Calu3 (cell line): Measurements from ENCODE around the gene ZBTB38. TPM values are rescaled to one million over a fixed set of nuclear protein-coding genes. Genes with fewer than 3 reads are reported as not detected.

Experiments
- BruUV-seq: library from RNA; stranded (reverse); fragments of 400-500 nt; replicated peaks from 2 replicates; lab custom pipeline; 2021; lab: Mats Ljungman, UMichigan
- CTCF ChIA-PET: fragments of 300-600 bp; sonication (Branson Sonifier 250); formaldehyde crosslinking; loops from one replicate; lab custom pipeline; 2022; ENCODE audit warnings: antibody characterized with exemption; lab: Charles Lee
- DNase-seq: peaks from one replicate; pipeline ENCODE4 v3.0.0; 2022
- H3K27ac Mint-ChIP-seq: one replicate; pipeline ENCODE4 v1.8.0; 2022; ENCODE audit warnings: mixed read lengths; ENCODE audit not compliant: unreplicated experiment
- H3K27me3 Mint-ChIP-seq: one replicate; pipeline ENCODE4 v1.8.0; 2022; ENCODE audit warnings: mixed read lengths; ENCODE audit not compliant: unreplicated experiment
- H3K36me3 Mint-ChIP-seq: one replicate; pipeline ENCODE4 v1.8.0; 2022; ENCODE audit warnings: mild to moderate bottlenecking, moderate library complexity, mixed read lengths; ENCODE audit not compliant: insufficient read depth, unreplicated experiment
- H3K4me1 Mint-ChIP-seq: one replicate; pipeline ENCODE4 v1.8.0; 2022; ENCODE audit warnings: mild to moderate bottlenecking, low read depth, mixed read lengths; ENCODE audit not compliant: unreplicated experiment
- H3K4me3 Mint-ChIP-seq: one replicate; pipeline ENCODE4 v1.8.0; 2022; ENCODE audit warnings: mild to moderate bottlenecking, low read depth, moderate library complexity, mixed read lengths; ENCODE audit not compliant: unreplicated experiment
- H3K9me3 Mint-ChIP-seq: one replicate; pipeline ENCODE4 v1.8.0; 2022; ENCODE audit warnings: low read depth, mixed read lengths; ENCODE audit not compliant: unreplicated experiment
- intact Hi-C: fragments of 100-400 bp; cut with micrococcal nuclease; formaldehyde crosslinking; loops from one replicate; pipeline ENCODE4 v1.10.0; 2022; ENCODE audit not compliant: unreplicated experiment
- total RNA-seq: library from RNA; stranded (reverse); gene quantifications from 2 replicates; pipeline ENCODE4 v1.2.3, GENCODE V29; 2022
- TF ChIP-seq, protein P1 (sequence below): fragments of 200-600 bp; IDR thresholded peaks from one replicate; pipeline ENCODE4 v1.8.0; 2022; ENCODE audit warnings: antibody characterized with exemption; ENCODE audit not compliant: unreplicated experiment

Gene ZBTB38
- total RNA-seq, 1 experiment from 2014 or later = 95.9 TPM

DNA sequence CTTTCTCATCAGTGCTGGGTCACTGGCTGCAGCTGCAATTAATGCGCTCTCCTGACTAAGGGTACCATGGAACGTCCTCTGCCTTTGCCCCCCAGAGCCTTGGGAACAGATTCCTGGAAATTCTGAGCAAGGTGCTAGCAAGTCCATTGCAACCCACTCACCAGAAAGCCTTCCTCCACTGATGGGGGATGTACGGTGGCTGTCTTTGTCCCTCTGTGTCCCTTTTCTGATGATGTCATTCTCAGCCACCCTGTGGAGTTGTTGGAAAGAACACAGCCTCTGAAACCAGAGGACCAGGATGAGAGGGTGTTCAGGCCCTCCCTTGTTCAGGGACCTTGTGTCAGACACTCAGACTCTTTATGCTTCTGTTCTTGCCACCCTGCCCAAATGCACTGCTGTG lies 38.1 kb upstream of the ZBTB38 start:
- CTCF ChIA-PET = interaction anchor here (1.3 kb wide), 1 partner anchor 19 kb away, joined by 6 read pairs; no protein-coding TSS in a partner anchor
- no TSS peak for BruUV-seq

DNA sequence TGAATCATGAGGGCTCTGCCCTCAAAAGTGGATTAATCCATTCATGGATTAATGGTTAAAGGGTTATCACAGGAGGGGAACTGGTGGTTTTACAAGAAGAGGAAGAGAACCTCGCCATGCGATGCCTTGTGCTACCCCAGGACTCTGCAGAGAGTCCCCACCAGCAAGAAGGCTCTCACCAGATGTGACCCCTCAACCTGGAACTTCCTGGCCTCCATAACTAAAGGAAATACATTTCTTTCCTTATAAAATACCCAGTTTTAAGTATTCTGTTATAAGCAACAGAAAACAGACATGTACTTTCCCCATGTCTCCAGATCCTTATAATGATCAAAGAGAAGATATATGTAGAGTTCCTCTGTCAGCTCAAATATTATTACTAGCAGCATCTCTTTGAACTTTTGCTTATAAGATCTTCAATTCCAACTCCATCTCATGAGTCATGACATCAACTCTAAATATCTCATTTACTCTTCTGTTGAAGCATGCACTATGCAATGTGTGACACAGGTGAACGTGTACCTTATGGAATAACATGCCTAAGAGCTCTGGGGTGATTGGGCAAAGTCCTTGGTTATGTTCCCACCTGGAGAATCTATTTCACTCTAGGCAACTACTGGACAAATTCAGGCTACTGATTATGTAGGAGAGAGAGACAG lies 37.5 kb upstream of the ZBTB38 start:
- no peak overlapping the region for H3K4me3 Mint-ChIP-seq
- TF ChIP-seq, protein P1, sequence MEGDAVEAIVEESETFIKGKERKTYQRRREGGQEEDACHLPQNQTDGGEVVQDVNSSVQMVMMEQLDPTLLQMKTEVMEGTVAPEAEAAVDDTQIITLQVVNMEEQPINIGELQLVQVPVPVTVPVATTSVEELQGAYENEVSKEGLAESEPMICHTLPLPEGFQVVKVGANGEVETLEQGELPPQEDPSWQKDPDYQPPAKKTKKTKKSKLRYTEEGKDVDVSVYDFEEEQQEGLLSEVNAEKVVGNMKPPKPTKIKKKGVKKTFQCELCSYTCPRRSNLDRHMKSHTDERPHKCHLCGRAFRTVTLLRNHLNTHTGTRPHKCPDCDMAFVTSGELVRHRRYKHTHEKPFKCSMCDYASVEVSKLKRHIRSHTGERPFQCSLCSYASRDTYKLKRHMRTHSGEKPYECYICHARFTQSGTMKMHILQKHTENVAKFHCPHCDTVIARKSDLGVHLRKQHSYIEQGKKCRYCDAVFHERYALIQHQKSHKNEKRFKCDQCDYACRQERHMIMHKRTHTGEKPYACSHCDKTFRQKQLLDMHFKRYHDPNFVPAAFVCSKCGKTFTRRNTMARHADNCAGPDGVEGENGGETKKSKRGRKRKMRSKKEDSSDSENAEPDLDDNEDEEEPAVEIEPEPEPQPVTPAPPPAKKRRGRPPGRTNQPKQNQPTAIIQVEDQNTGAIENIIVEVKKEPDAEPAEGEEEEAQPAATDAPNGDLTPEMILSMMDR = no peak
- BruUV-seq = no TSS peak
- CTCF ChIA-PET = interaction anchor here (0.6 to 2.0 kb wide), 5 partner anchors 19 to 124 kb away, joined by 3 to 6 read pairs (median 4); no protein-coding TSS in a partner anchor
- H3K9me3 Mint-ChIP-seq = no peaks in the 10 kb centered on the region
- no peak overlapping the region for H3K27ac Mint-ChIP-seq
- no peaks in the 10 kb centered on the region for H3K27me3 Mint-ChIP-seq
- H3K4me1 Mint-ChIP-seq = peaks cover 38% of the 10 kb centered on the region
- no peak for DNase-seq
- intact Hi-C loops = no loop called here
- H3K36me3 Mint-ChIP-seq = no peaks in the 10 kb centered on the region

More for the DNA sequence above, 38.1 kb upstream of the ZBTB38 start:
- H3K27me3 Mint-ChIP-seq = no peaks in the 10 kb centered on the region
- DNase-seq = no peak
- H3K9me3 Mint-ChIP-seq = no peaks in the 10 kb centered on the region
- intact Hi-C loops = no loop called here
- H3K4me3 Mint-ChIP-seq = no peak overlapping the region
- H3K4me1 Mint-ChIP-seq = peaks cover 44% of the 10 kb centered on the region
- H3K36me3 Mint-ChIP-seq = no peaks in the 10 kb centered on the region
- no peak overlapping the region for H3K27ac Mint-ChIP-seq
- TF ChIP-seq, protein P1 = no peak

DNA sequence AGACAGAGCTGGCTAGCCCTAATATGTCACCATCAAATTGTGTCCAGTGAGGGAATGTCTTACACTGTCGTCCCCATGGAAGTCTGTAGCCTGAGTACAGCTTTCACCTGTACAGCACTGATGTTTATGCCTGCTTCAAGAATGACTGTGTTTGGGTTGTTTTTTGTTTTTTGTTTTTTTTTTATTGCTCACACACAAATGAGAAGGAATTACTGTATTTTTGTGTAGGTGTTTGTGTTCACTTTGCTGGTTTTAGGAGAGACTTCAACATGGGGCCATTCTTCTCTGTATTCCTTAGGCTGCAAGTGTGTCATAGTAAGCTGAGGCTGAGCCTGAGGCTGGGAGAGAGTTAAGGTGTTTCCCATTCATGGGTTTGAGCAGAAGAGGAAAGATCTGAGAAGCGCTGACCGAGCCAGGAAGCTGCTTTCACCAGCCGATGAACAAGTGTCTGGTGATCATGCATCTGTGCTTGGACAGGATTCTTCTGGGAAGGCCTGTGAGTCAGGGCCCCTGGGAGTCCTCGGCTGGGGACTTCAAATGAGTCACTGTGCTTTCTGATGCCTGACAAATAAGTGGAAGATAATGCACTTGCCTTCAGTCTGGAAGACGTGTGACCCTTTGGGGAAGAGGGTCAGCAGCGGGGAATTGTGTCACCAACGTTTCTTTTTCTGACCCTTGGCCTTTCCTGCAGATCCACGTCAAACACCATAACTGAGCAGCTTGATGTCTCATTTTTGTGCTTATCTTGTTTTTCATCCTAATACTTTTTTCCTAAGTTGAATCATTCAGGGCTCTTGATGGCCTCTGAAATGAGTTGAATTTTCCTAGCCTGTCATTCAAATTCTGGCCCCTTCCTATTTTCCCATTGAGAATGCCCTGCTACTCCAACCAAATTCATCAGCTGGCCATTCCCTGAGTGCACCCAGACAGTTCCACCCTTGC lies 36.7 kb upstream of the ZBTB38 start:
- TF ChIP-seq, protein P1 = no peak
- Mint-ChIP-seq H3K9me3 (no peaks in the 10 kb centered on the region), H3K27ac (peak overlapping the region; percentile 1), H3K27me3 (no peaks in the 10 kb centered on the region), H3K4me1 (peaks cover 30% of the 10 kb centered on the region), H3K36me3 (no peaks in the 10 kb centered on the region), H3K4me3 (no peak overlapping the region)
- peak; percentile 62 for DNase-seq
- no TSS peak for BruUV-seq
- intact Hi-C loops = no loop called here
- CTCF ChIA-PET = interaction anchor here (0.6 to 2.0 kb wide), 10 partner anchors 8 to 1320 kb away, joined by 3 to 6 read pairs (median 4); no protein-coding TSS in a partner anchor

DNA sequence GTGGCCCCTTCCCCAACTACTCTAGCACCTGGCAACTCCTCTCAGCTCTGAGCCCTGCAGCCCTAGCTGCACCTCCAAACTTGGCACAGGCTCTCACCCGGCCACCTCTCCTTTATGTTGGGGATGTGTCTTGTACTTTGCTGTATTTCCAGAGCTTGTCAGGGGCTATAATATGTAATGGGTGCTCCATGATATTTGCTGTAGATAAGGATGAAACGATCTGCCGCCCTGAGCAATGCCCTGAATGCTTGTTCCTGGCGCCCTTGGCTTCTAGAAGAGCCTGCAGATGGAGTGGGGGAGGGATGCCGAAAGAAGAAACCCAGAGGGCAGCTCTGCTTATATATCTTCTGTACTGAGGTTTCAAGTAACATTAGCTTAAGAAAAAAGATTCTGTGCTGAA lies 35.9 kb upstream of the ZBTB38 start:
- DNase-seq = no peak
- H3K4me1 Mint-ChIP-seq = peaks cover 30% of the 10 kb centered on the region
- intact Hi-C loops = no loop called here
- no peaks in the 10 kb centered on the region for H3K27me3 Mint-ChIP-seq
- H3K36me3 Mint-ChIP-seq = no peaks in the 10 kb centered on the region
- CTCF ChIA-PET = interaction anchor here (0.6 to 2.0 kb wide), 4 partner anchors 8 to 1319 kb away, joined by 3 to 5 read pairs (median 4); no protein-coding TSS in a partner anchor
- H3K27ac Mint-ChIP-seq = peak overlapping the region; percentile 1
- TF ChIP-seq, protein P1 = no peak
- no peak overlapping the region for H3K4me3 Mint-ChIP-seq
- H3K9me3 Mint-ChIP-seq = no peaks in the 10 kb centered on the region
- no TSS peak for BruUV-seq
